BLaER1 (cell line): ENCODE measurements around the gene PRDM1.
"Not testable (repeated sequence)": the region's sequence is repeated elsewhere in the genome, so short reads cannot be mapped to it uniquely, and the experiment has no call there.

Experiments
- H3K27ac ChIP-seq: shearing (Covaris generic); formaldehyde crosslinking; 2 replicates; pipeline ENCODE4 v1.8.1; 2022
- H3K27me3 ChIP-seq: shearing (Covaris generic); formaldehyde crosslinking; 2 replicates; pipeline ENCODE4 v1.8.1; 2022
- H3K36me3 ChIP-seq: shearing (Covaris generic); formaldehyde crosslinking; 2 replicates; pipeline ENCODE4 v1.8.1; 2022
- H3K4me1 ChIP-seq: shearing (Covaris generic); formaldehyde crosslinking; 2 replicates; pipeline ENCODE4 v1.8.1; 2022
- H3K4me2 ChIP-seq: shearing (Covaris generic); formaldehyde crosslinking; 2 replicates; pipeline ENCODE4 v1.8.1; 2022
- H3K4me3 ChIP-seq: shearing (Covaris generic); formaldehyde crosslinking; 2 replicates; pipeline ENCODE4 v1.8.1; 2022
- H3K9ac ChIP-seq: shearing (Covaris generic); formaldehyde crosslinking; 2 replicates; pipeline ENCODE4 v1.8.1; 2022
- H3K9me3 ChIP-seq: shearing (Covaris generic); formaldehyde crosslinking; 2 replicates; pipeline ENCODE4 v1.8.1; 2022
- H4K20me1 ChIP-seq: shearing (Covaris generic); formaldehyde crosslinking; 2 replicates; pipeline ENCODE4 v1.8.1; 2022
- Cebpa-rat ChIP-seq: shearing (Covaris generic); IDR thresholded peaks from 2 replicates; pipeline ENCODE4 v1.8.1; 2022

The PRDM1 gene

GRCh38 chr6:106145741-106146227, 59.6 kb downstream of the PRDM1 start:
- no peak overlapping the region for H3K9ac ChIP-seq
- no peak overlapping the region for H3K4me2 ChIP-seq
- no peaks in the 10 kb centered on the region for H3K36me3 ChIP-seq
- H4K20me1 ChIP-seq, result no peaks in the 10 kb centered on the region
- no peaks in the 10 kb centered on the region for H3K9me3 ChIP-seq
- no peaks in the 10 kb centered on the region for H3K27me3 ChIP-seq
- H3K4me3 ChIP-seq, result no peak overlapping the region
- H3K4me1 ChIP-seq, result peaks cover 17% of the 10 kb centered on the region
- TF ChIP-seq Cebpa-rat, result no peak
- no peak overlapping the region for H3K27ac ChIP-seq

- TF ChIP-seq Cebpa-rat, result no peak
- no peak overlapping the region for H3K4me3 ChIP-seq
- no peaks in the 10 kb centered on the region for H3K9me3 ChIP-seq
- H3K9ac ChIP-seq, result no peak overlapping the region
- peaks cover 8% of the 10 kb centered on the region for H3K4me1 ChIP-seq
- no peaks in the 10 kb centered on the region for H4K20me1 ChIP-seq
- H3K4me2 ChIP-seq, result no peak overlapping the region
- H3K36me3 ChIP-seq, result no peaks in the 10 kb centered on the region
- no peak overlapping the region for H3K27ac ChIP-seq
- H3K27me3 ChIP-seq, result no peaks in the 10 kb centered on the region
Observed at GRCh38 chr6:106146852-106147351, 60.8 kb downstream of the PRDM1 start.

GRCh38 chr6:106147476-106147875, 61.3 kb downstream of the PRDM1 start:
- Histone ChIP-seq H3K27ac (no peak overlapping the region), H4K20me1 (no peaks in the 10 kb centered on the region), H3K4me3 (no peak overlapping the region), H3K4me2 (no peak overlapping the region), H3K4me1 (peaks cover 3% of the 10 kb centered on the region; the same call in 1 of the 2 replicates), H3K36me3 (no peaks in the 10 kb centered on the region), H3K9me3 (no peaks in the 10 kb centered on the region), H3K27me3 (no peaks in the 10 kb centered on the region), H3K9ac (no peak overlapping the region)
- TF ChIP-seq Cebpa-rat, result no peak

GRCh38 chr6:106149472-106150069, 63.4 kb downstream of the PRDM1 start:
- Histone ChIP-seq H3K9me3 (no peaks in the 10 kb centered on the region), H3K9ac (no peak overlapping the region), H3K4me1 (no peaks in the 10 kb centered on the region), H4K20me1 (no peaks in the 10 kb centered on the region), H3K27me3 (no peaks in the 10 kb centered on the region), H3K4me3 (no peak overlapping the region), H3K27ac (no peak overlapping the region), H3K4me2 (no peak overlapping the region), H3K36me3 (no peaks in the 10 kb centered on the region)
- no peak for TF ChIP-seq Cebpa-rat

- not testable (repeated sequence) for H3K9ac ChIP-seq, H3K4me2 ChIP-seq, H3K4me1 ChIP-seq, H3K27me3 ChIP-seq, H3K36me3 ChIP-seq, H3K9me3 ChIP-seq, H3K4me3 ChIP-seq, H4K20me1 ChIP-seq, H3K27ac ChIP-seq
Observed at GRCh38 chr6:106152476-106152875, 66.3 kb downstream of the PRDM1 start.

GRCh38 chr6:106152952-106153351, 66.8 kb downstream of the PRDM1 start:
- H3K36me3 ChIP-seq, result no peaks in the 10 kb centered on the region
- no peaks in the 10 kb centered on the region for H3K9me3 ChIP-seq
- no peak overlapping the region for H3K9ac ChIP-seq
- no peaks in the 10 kb centered on the region for H3K4me1 ChIP-seq
- TF ChIP-seq Cebpa-rat, result no peak
- no peaks in the 10 kb centered on the region for H4K20me1 ChIP-seq
- no peak overlapping the region for H3K4me3 ChIP-seq
- H3K4me2 ChIP-seq, result no peak overlapping the region
- H3K27ac ChIP-seq, result no peak overlapping the region
- H3K27me3 ChIP-seq, result no peaks in the 10 kb centered on the region

GRCh38 chr6:106154326-106154725, 68.2 kb downstream of the PRDM1 start:
- no peak for TF ChIP-seq Cebpa-rat
- H3K4me2 ChIP-seq, result no peak overlapping the region
- H3K36me3 ChIP-seq, result no peaks in the 10 kb centered on the region
- H3K9ac ChIP-seq, result no peak overlapping the region
- H3K4me1 ChIP-seq, result no peaks in the 10 kb centered on the region
- no peaks in the 10 kb centered on the region for H3K9me3 ChIP-seq
- H3K27ac ChIP-seq, result no peak overlapping the region
- H4K20me1 ChIP-seq, result no peaks in the 10 kb centered on the region
- no peak overlapping the region for H3K4me3 ChIP-seq
- H3K27me3 ChIP-seq, result no peaks in the 10 kb centered on the region

- no peak overlapping the region for H3K27ac ChIP-seq
- no peak for TF ChIP-seq Cebpa-rat
- no peaks in the 10 kb centered on the region for H3K36me3 ChIP-seq
- H3K4me2 ChIP-seq, result no peak overlapping the region
- H4K20me1 ChIP-seq, result no peaks in the 10 kb centered on the region
- no peaks in the 10 kb centered on the region for H3K4me1 ChIP-seq
- H3K9ac ChIP-seq, result no peak overlapping the region
- H3K27me3 ChIP-seq, result no peaks in the 10 kb centered on the region
- no peaks in the 10 kb centered on the region for H3K9me3 ChIP-seq
- no peak overlapping the region for H3K4me3 ChIP-seq
Observed at GRCh38 chr6:106155219-106155830, 69.2 kb downstream of the PRDM1 start.

- Histone ChIP-seq H3K9ac (no peak overlapping the region), H3K4me3 (no peak overlapping the region), H4K20me1 (no peaks in the 10 kb centered on the region), H3K36me3 (no peaks in the 10 kb centered on the region), H3K4me2 (no peak overlapping the region), H3K9me3 (no peaks in the 10 kb centered on the region), H3K27me3 (no peaks in the 10 kb centered on the region), H3K4me1 (no peaks in the 10 kb centered on the region), H3K27ac (no peak overlapping the region)
- no peak for TF ChIP-seq Cebpa-rat
Observed at GRCh38 chr6:106156413-106156812, 70.3 kb downstream of the PRDM1 start.

- TF ChIP-seq Cebpa-rat, result no peak
- Histone ChIP-seq H3K27ac (no peak overlapping the region), H3K36me3 (no peaks in the 10 kb centered on the region), H3K4me1 (no peaks in the 10 kb centered on the region), H3K27me3 (no peaks in the 10 kb centered on the region), H4K20me1 (no peaks in the 10 kb centered on the region), H3K9ac (no peak overlapping the region), H3K4me2 (no peak overlapping the region), H3K9me3 (no peaks in the 10 kb centered on the region), H3K4me3 (no peak overlapping the region)
Observed at GRCh38 chr6:106156863-106157262, 70.7 kb downstream of the PRDM1 start.

GRCh38 chr6:106158816-106159215, 72.7 kb downstream of the PRDM1 start:
- H3K9ac ChIP-seq, result no peak overlapping the region
- H3K4me2 ChIP-seq, result no peak overlapping the region
- H3K27me3 ChIP-seq, result no peaks in the 10 kb centered on the region
- no peaks in the 10 kb centered on the region for H3K9me3 ChIP-seq
- H4K20me1 ChIP-seq, result no peaks in the 10 kb centered on the region
- H3K4me1 ChIP-seq, result peaks cover 11% of the 10 kb centered on the region
- no peak overlapping the region for H3K27ac ChIP-seq
- TF ChIP-seq Cebpa-rat, result no peak
- no peaks in the 10 kb centered on the region for H3K36me3 ChIP-seq
- H3K4me3 ChIP-seq, result no peak overlapping the region
